ENCODE data around the gene DAPK1. TPM values are rescaled to one million over a fixed set of nuclear protein-coding genes. Genes with fewer than 3 reads are reported as not detected.

The DAPK1 gene
- polyA plus RNA-seq, 1 experiment = 0.12 TPM

GRCh38 chr9:87717456-87717855, 219.8 kb downstream of the DAPK1 start:
- ChIA-PET CTCF (no interaction called here), POLR2A (no interaction called here)
- DNase-seq (ENCODE audit: low read depth, low spot score) = no peak
- no peaks in the 10 kb centered on the region for H3K27me3 ChIP-seq (ENCODE audit: control insufficient read depth, insufficient read depth, low read length)
- no peak overlapping the region for H3K27ac ChIP-seq (ENCODE audit: low read depth, low read length)
- TF ChIP-seq CTCF (IDR thresholded peaks at IDR 0.05; ENCODE audit: low read depth, low read length) = no peak
- H3K9me3 ChIP-seq (ENCODE audit: control insufficient read depth, insufficient read depth, low read length) = no peaks in the 10 kb centered on the region
- no peak overlapping the region for H3K4me3 ChIP-seq (ENCODE audit: low read depth, low read length)

GRCh38 chr9:87718231-87718630, 220.6 kb downstream of the DAPK1 start:
- no peaks in the 10 kb centered on the region for H3K27me3 ChIP-seq (ENCODE audit: control insufficient read depth, insufficient read depth, low read length)
- ChIA-PET CTCF (no interaction called here), POLR2A (no interaction called here)
- TF ChIP-seq CTCF (IDR thresholded peaks at IDR 0.05; ENCODE audit: low read depth, low read length) = no peak
- DNase-seq (ENCODE audit: low read depth, low spot score) = no peak
- no peak overlapping the region for H3K4me3 ChIP-seq (ENCODE audit: low read depth, low read length)
- H3K27ac ChIP-seq (ENCODE audit: low read depth, low read length) = no peak overlapping the region
- H3K9me3 ChIP-seq (ENCODE audit: control insufficient read depth, insufficient read depth, low read length) = no peaks in the 10 kb centered on the region

DNA sequence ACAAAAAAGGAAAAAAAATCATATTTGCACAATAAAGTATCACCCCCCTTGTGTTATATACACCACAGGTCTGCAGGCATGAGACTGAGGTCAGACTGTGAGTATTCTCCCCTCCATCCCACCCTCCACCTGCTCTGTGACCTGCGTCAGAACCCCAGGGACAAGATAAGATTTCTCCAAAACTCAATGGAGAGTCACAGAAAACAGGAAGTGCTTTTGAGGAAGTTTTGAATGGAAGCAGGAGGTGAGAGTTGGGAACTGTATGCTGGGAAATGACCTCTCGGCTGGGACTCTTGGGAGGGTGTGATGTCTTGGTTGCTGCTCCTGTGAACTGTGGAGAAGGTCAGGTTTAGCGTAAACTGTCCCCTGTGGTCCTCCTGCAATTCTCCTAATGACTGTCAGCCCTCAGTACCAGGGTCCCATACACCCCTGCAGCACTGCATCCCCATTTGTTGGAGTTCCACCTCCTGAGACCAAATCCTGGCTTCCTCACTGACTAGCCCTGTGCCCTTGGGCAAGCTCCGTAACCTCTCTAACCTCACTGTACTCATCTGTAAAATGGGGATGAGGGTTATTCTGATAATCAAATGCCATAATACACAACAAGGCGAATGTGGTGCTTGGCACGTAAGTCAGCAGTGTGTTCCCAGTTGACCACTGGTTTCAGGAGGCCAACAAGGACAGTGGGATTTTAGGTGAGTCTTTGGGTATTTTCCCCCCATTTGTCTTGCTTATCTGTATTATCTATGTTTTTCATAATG, 221.4 kb downstream of the DAPK1 start:
- no peak for DNase-seq (ENCODE audit: low read depth, low spot score)
- POLR2A ChIA-PET = no interaction called here
- H3K27me3 ChIP-seq (ENCODE audit: control insufficient read depth, insufficient read depth, low read length) = no peaks in the 10 kb centered on the region
- H3K9me3 ChIP-seq (ENCODE audit: control insufficient read depth, insufficient read depth, low read length) = no peaks in the 10 kb centered on the region
- CTCF ChIA-PET = no interaction called here
- no peak overlapping the region for H3K4me3 ChIP-seq (ENCODE audit: low read depth, low read length)
- no peak for TF ChIP-seq CTCF (IDR thresholded peaks at IDR 0.05; ENCODE audit: low read depth, low read length)
- no peak overlapping the region for H3K27ac ChIP-seq (ENCODE audit: low read depth, low read length)

- ChIA-PET POLR2A (no interaction called here), CTCF (no interaction called here)
- DNase-seq (ENCODE audit: low read depth, low spot score) = no peak
- Histone ChIP-seq H3K9me3 (ENCODE audit: control insufficient read depth, insufficient read depth, low read length) (no peaks in the 10 kb centered on the region), H3K27me3 (ENCODE audit: control insufficient read depth, insufficient read depth, low read length) (no peaks in the 10 kb centered on the region), H3K4me3 (ENCODE audit: low read depth, low read length) (no peak overlapping the region), H3K27ac (ENCODE audit: low read depth, low read length) (no peak overlapping the region)
- TF ChIP-seq CTCF (IDR thresholded peaks at IDR 0.05; ENCODE audit: low read depth, low read length) = no peak
Observed at GRCh38 chr9:87720173-87720572, 222.5 kb downstream of the DAPK1 start.

DNA sequence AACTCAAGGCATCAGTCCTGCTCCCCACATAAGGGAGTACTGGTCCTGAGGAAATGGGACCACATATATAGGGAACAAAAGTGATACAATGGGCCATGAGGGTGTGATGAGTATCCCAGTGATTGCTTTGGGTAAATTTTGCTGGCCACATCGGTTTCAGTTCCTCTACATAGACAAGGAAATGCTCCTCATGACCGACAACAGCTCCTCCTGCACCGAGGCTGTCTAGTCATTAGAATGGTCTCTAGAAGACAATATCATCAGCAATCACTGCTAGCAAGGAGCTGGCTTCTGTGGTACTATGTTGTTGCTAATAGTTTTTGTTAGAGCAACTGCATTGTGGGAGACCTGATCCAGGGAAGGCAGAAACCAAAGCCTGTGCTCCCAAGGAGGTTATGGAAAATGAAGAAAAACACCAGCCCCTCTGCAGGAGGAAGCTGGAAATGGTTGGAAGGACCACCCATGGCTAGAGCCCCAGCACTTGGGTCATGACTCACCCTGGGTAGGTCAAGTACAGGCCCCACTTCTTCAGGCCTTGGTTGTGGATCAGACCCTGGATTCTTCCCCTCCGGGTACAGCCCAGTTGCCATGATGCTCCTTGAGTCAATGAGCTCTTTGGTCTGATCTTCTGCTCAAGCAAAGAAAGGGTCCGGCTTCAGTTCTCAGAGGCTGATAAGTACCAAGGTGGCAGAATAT, 224.9 kb downstream of the DAPK1 start:
- TF ChIP-seq CTCF (IDR thresholded peaks at IDR 0.05; ENCODE audit: low read depth, low read length) = no peak
- ChIA-PET CTCF (interaction anchor here (1.0 kb wide), 1 partner anchor 90 kb away, joined by 5 read pairs; no protein-coding TSS in a partner anchor), POLR2A (no interaction called here)
- Histone ChIP-seq H3K4me3 (ENCODE audit: low read depth, low read length) (no peak overlapping the region), H3K27me3 (ENCODE audit: control insufficient read depth, insufficient read depth, low read length) (no peaks in the 10 kb centered on the region), H3K9me3 (ENCODE audit: control insufficient read depth, insufficient read depth, low read length) (no peaks in the 10 kb centered on the region; the same call in 1 of the 2 replicates), H3K27ac (ENCODE audit: low read depth, low read length) (no peak overlapping the region)
- no peak for DNase-seq (ENCODE audit: low read depth, low spot score)

Data from AG04450 (cell line).